H1 (cell line): Measurements from ENCODE around the gene CAMK2N2. TPM values are rescaled to one million over a fixed set of nuclear protein-coding genes. Genes with fewer than 3 reads are reported as not detected.

ENCODE experiments used
- CTCF ChIA-PET: fragments of 300-600 bp; sonication (Branson Sonifier 250); formaldehyde crosslinking; loops from one replicate; lab custom pipeline; 2021; ENCODE audit not compliant: partially characterized antibody; lab: Charles Lee
- POLR2A ChIA-PET: fragments of 300-600 bp; sonication (Branson Sonifier 250); formaldehyde crosslinking; loops from one replicate; lab custom pipeline; 2021; ENCODE audit warnings: inconsistent platforms; ENCODE audit not compliant: partially characterized antibody; lab: Charles Lee
- DNase-seq, 2 experiments: peaks; one replicate each; pipeline versions ENCODE4 v3.0.0 to v3.0.0-alpha.2; 2010 to 2022; ENCODE audit warnings: low spot score in 2 of 2, low read depth in 1 of 2, mixed read lengths in 1 of 2
- FAIRE-seq: peaks from 2 replicates; lab custom pipeline; 2011; peaks lifted over from hg19 to GRCh38; lab: Jason Lieb, UNC
- H2AFZ ChIP-seq: 2 replicates; pipeline ENCODE4 v1.8.1; 2012; ENCODE audit warnings: low read length, inconsistent platforms
- H2AK5ac ChIP-seq: 2 replicates; pipeline ENCODE4 v1.6.1; 2013; ENCODE audit warnings: low read depth, low read length
- H2BK120ac ChIP-seq: replicated peaks from 2 replicates; pipeline ENCODE3; 2013; ENCODE audit warnings: low read depth, low read length, inconsistent platforms
- H2BK12ac ChIP-seq: 2 replicates; pipeline ENCODE4 v1.6.1; 2013; ENCODE audit warnings: low read depth, low read length
- H2BK15ac ChIP-seq: 2 replicates; pipeline ENCODE4 v1.6.1; 2013; ENCODE audit warnings: low read length
- H2BK20ac ChIP-seq: 2 replicates; pipeline ENCODE4 v1.6.1; 2013; ENCODE audit warnings: low read length
- H2BK5ac ChIP-seq: 2 replicates; pipeline ENCODE4 v1.6.1; 2013; ENCODE audit warnings: low read depth, low read length
- H3K14ac ChIP-seq: 2 replicates; pipeline ENCODE4 v1.6.1; 2013; ENCODE audit warnings: inconsistent platforms; ENCODE audit not compliant: insufficient read length
- H3K18ac ChIP-seq: 2 replicates; pipeline ENCODE4 v1.6.1; 2013; ENCODE audit warnings: low read length; ENCODE audit errors: extremely low read depth
- H3K23ac ChIP-seq: 2 replicates; pipeline ENCODE4 v1.6.1; 2013; ENCODE audit warnings: inconsistent platforms; ENCODE audit not compliant: insufficient read length
- H3K23me2 ChIP-seq: 2 replicates; pipeline ENCODE4 v1.6.1; 2013; ENCODE audit warnings: low read depth, low read length
- H3K27ac ChIP-seq: 2 replicates; pipeline ENCODE4 v1.6.1; 2011; ENCODE audit warnings: low read depth, low read length, inconsistent platforms
- H3K27me3 ChIP-seq, 4 experiments: replicated peaks in 1 of 4; 1 replicate in 1 of 4; 2 replicates in 3 of 4; pipeline versions ENCODE4 v1.6.1 to v1.8.1; 2011 to 2013; ENCODE audit warnings: low read length in 3 of 4, mild to moderate bottlenecking in 3 of 4, inconsistent platforms in 2 of 4, mixed read lengths in 2 of 4, moderate library complexity in 1 of 4; ENCODE audit not compliant: control insufficient read depth in 3 of 4, insufficient read depth in 3 of 4; ENCODE audit errors: extremely low read depth in 1 of 4
- H3K36me3 ChIP-seq, 4 experiments: 2 replicates each; pipeline versions ENCODE4 v1.6.1 to v1.8.1; 2011 to 2013; ENCODE audit warnings: mild to moderate bottlenecking in 4 of 4, low read length in 3 of 4, moderate library complexity in 2 of 4, control low read depth in 1 of 4, inconsistent platforms in 1 of 4; ENCODE audit not compliant: insufficient read depth in 4 of 4, control insufficient read depth in 2 of 4
- H3K4ac ChIP-seq: replicated peaks from 2 replicates; pipeline ENCODE3; 2013; ENCODE audit warnings: low read length, low read depth, mixed read lengths, inconsistent platforms; ENCODE audit not compliant: insufficient read length
- H3K4me1 ChIP-seq, 4 experiments: replicated peaks in 1 of 4; 1 replicate in 1 of 4; 2 replicates in 3 of 4; pipeline versions ENCODE4 v1.6.1 to v1.8.1; 2011 to 2013; ENCODE audit warnings: low read length in 3 of 4, inconsistent platforms in 2 of 4, mixed read lengths in 1 of 4; ENCODE audit not compliant: insufficient read depth in 4 of 4, control insufficient read depth in 3 of 4
- H3K4me2 ChIP-seq, 2 experiments: 2 replicates each; pipeline versions ENCODE4 v1.6.1 to v1.8.1; 2011 to 2013; ENCODE audit warnings: low read depth in 2 of 2, low read length in 2 of 2, control low read depth in 1 of 2, inconsistent platforms in 1 of 2, mild to moderate bottlenecking in 1 of 2; ENCODE audit not compliant: insufficient read depth in 1 of 2
- H3K4me3 ChIP-seq, 4 experiments: fragments of 200-600, 300-600 bp in 1 of 4; sonication (generic), shearing (Covaris generic), sonication (Bioruptor Twin) in 1 of 4; 2 replicates each; pipeline versions ENCODE4 v1.5.1 to v1.8.1; 2011 to 2016; ENCODE audit warnings: low read length in 4 of 4, low read depth in 3 of 4, control low read depth in 2 of 4, inconsistent platforms in 2 of 4, mild to moderate bottlenecking in 2 of 4, mixed read lengths in 1 of 4, moderate library complexity in 1 of 4; ENCODE audit not compliant: insufficient read depth in 2 of 4; ENCODE audit errors: extremely low read depth in 1 of 4
- H3K56ac ChIP-seq: replicated peaks from 2 replicates; pipeline ENCODE3; 2013; ENCODE audit warnings: low read depth, mild to moderate bottlenecking, mixed read lengths, low read length, inconsistent platforms; ENCODE audit not compliant: insufficient read length
- H3K79me1 ChIP-seq: 2 replicates; pipeline ENCODE4 v1.6.1; 2013; ENCODE audit warnings: low read depth, low read length, control low read depth
- H3K79me2 ChIP-seq, 2 experiments: 2 replicates each; pipeline versions ENCODE4 v1.6.1 to v1.8.1; 2012 to 2013; ENCODE audit warnings: low read length in 2 of 2, mild to moderate bottlenecking in 2 of 2, inconsistent platforms in 1 of 2; ENCODE audit not compliant: insufficient read depth in 2 of 2, control insufficient read depth in 1 of 2
- H3K9ac ChIP-seq, 4 experiments: replicated peaks in 1 of 4; 1 replicate in 1 of 4; 2 replicates in 3 of 4; pipeline versions ENCODE4 v1.6.1 to v1.8.1; 2011 to 2013; ENCODE audit warnings: low read depth in 3 of 4, low read length in 3 of 4, control low read depth in 2 of 4, mild to moderate bottlenecking in 2 of 4, moderate library complexity in 2 of 4, inconsistent platforms in 1 of 4; ENCODE audit errors: extremely low read depth in 1 of 4
- H3K9me3 ChIP-seq, 2 experiments: 2 replicates each; pipeline versions ENCODE4 v1.6.1 to v1.8.1; 2012 to 2013; ENCODE audit warnings: mild to moderate bottlenecking in 2 of 2, moderate library complexity in 2 of 2, control low read depth in 1 of 2, inconsistent platforms in 1 of 2, low read depth in 1 of 2, low read length in 1 of 2, mixed read lengths in 1 of 2; ENCODE audit not compliant: insufficient read depth in 2 of 2
- H4K20me1 ChIP-seq, 2 experiments: replicated peaks in 1 of 2; 2 replicates each; pipeline versions ENCODE3 to v1.8.1; 2011 to 2013; ENCODE audit warnings: inconsistent platforms in 2 of 2, low read length in 2 of 2, mild to moderate bottlenecking in 1 of 2; ENCODE audit not compliant: insufficient read depth in 2 of 2, control insufficient read depth in 1 of 2
- H4K5ac ChIP-seq: 2 replicates; pipeline ENCODE4 v1.6.1; 2013; ENCODE audit warnings: low read length, low read depth, mixed read lengths, inconsistent platforms; ENCODE audit not compliant: insufficient read length
- H4K8ac ChIP-seq: 2 replicates; pipeline ENCODE4 v1.8.0; 2013; ENCODE audit warnings: mild to moderate bottlenecking, moderate library complexity, low read length, inconsistent platforms; ENCODE audit not compliant: insufficient read depth; ENCODE audit errors: extremely low read depth
- H4K91ac ChIP-seq: replicated peaks from 2 replicates; pipeline ENCODE3; 2013; ENCODE audit warnings: low read length, mixed read lengths, inconsistent platforms; ENCODE audit not compliant: insufficient read length
- CBX5 ChIP-seq: fragments of 300-800, 300-1000 bp; sonication (generic); IDR thresholded peaks from 2 replicates; pipeline ENCODE4 v1.7.1; 2016; ENCODE audit warnings: antibody characterized with exemption, low read length, low read depth
- EGR1 ChIP-seq: IDR thresholded peaks from 2 replicates; pipeline ENCODE4 v1.6.1; 2011; ENCODE audit warnings: low read depth, low read length, borderline replicate concordance
- JUN ChIP-seq: IDR thresholded peaks from 2 replicates; pipeline ENCODE4 v1.6.1; 2011; ENCODE audit warnings: low read depth, mild to moderate bottlenecking, improper control_type of control experiment, low read length
- JUND ChIP-seq: IDR thresholded peaks from 2 replicates; pipeline ENCODE4 v1.6.1; 2011; ENCODE audit warnings: mild to moderate bottlenecking, improper control_type of control experiment, low read length
- KDM4A ChIP-seq: IDR thresholded peaks from one replicate; pipeline ENCODE4 v1.7.1; 2012; ENCODE audit warnings: low read depth, mild to moderate bottlenecking, moderate library complexity, low read length, inconsistent platforms; ENCODE audit not compliant: severe bottlenecking
- KDM5A ChIP-seq: fragments of 200-600 bp; IDR thresholded peaks from 2 replicates; pipeline ENCODE4 v1.7.1; 2012; ENCODE audit warnings: mild to moderate bottlenecking, low read length, inconsistent platforms, mixed read lengths
- PHF8 ChIP-seq: fragments of 200-600 bp; sonication (generic); conservative IDR thresholded peaks from 2 replicates; pipeline ENCODE4 v1.7.1; 2012; ENCODE audit warnings: low read depth, mild to moderate bottlenecking, inconsistent platforms, low read length, moderate library complexity
- POLR2A ChIP-seq, 2 experiments: IDR thresholded peaks; 1 replicate in 1 of 2; 2 replicates in 1 of 2; pipeline ENCODE4 v1.6.1; 2011; ENCODE audit warnings: low read depth in 2 of 2, low read length in 2 of 2, mild to moderate bottlenecking in 2 of 2; ENCODE audit errors: control extremely low read depth in 1 of 2
- RNF2 ChIP-seq: fragments of 200-900, 300-1000 bp; sonication (generic); IDR thresholded peaks from 2 replicates; pipeline ENCODE4 v1.7.1; 2016; ENCODE audit warnings: borderline replicate concordance, low read depth, mild to moderate bottlenecking, antibody characterized with exemption, low read length; ENCODE audit not compliant: poor library complexity, severe bottlenecking; ENCODE audit errors: missing control alignments
- TAF1 ChIP-seq: IDR thresholded peaks from 2 replicates; pipeline ENCODE4 v1.6.1; 2011; ENCODE audit warnings: mild to moderate bottlenecking, low read depth, low read length
- YY1 ChIP-seq: IDR thresholded peaks from 2 replicates; pipeline ENCODE4 v1.6.1; 2011; ENCODE audit warnings: low read depth, mild to moderate bottlenecking, low read length
- WGBS, 2 experiments: shearing (Covaris generic) in 1 of 2; methylation state at CpG; one replicate each; pipeline versions ENCODE4 v1.1.6 to v1.1.7; 2013 to 2015; ENCODE audit warnings: low lambda C conversion rate in 2 of 2, mixed read lengths in 2 of 2, inconsistent platforms in 1 of 2, low coverage in 1 of 2, missing lambda C conversion rate in 1 of 2; ENCODE audit not compliant: insufficient replicate concordance in 2 of 2, insufficient coverage in 1 of 2, insufficient read length in 1 of 2; ENCODE audit errors: extremely low coverage in 1 of 2, missing lambda C conversion rate in 1 of 2; 5-methylcytosine and 5-hydroxymethylcytosine counted together
- polyA plus RNA-seq, 7 experiments: library from polyadenylated mRNA; depleted of rRNA in 3 of 7; stranded (reverse) in 5 of 7; unstranded in 2 of 7; fragments of >200 nt in 5 of 7; fragments of 200-250 nt in 2 of 7; gene quantifications; 1 replicate in 5 of 7; 2 replicates in 1 of 7; 4 replicates in 1 of 7; pipeline versions ENCODE4 v1.2.1 to v1.2.3, GENCODE V29; 2011 to 2013; ENCODE audit warnings: missing spikeins in 2 of 7, mixed read lengths in 2 of 7
- total RNA-seq: library from RNA; stranded (reverse); fragmentation: NEBNext Ultra II Directional; extraction: Animal tissue kit (Norgen Biotek cat#: 25700); gene quantifications from 2 replicates; pipeline ENCODE4 v1.2.1, GENCODE V29; 2021

CAMK2N2 gene
- total and polyA plus RNA-seq, 2 of the 8 experiments (the other 6 are each of a cell fraction or from before 2014, with no cell fraction given): 4.0 to 17.7 TPM

DNA sequence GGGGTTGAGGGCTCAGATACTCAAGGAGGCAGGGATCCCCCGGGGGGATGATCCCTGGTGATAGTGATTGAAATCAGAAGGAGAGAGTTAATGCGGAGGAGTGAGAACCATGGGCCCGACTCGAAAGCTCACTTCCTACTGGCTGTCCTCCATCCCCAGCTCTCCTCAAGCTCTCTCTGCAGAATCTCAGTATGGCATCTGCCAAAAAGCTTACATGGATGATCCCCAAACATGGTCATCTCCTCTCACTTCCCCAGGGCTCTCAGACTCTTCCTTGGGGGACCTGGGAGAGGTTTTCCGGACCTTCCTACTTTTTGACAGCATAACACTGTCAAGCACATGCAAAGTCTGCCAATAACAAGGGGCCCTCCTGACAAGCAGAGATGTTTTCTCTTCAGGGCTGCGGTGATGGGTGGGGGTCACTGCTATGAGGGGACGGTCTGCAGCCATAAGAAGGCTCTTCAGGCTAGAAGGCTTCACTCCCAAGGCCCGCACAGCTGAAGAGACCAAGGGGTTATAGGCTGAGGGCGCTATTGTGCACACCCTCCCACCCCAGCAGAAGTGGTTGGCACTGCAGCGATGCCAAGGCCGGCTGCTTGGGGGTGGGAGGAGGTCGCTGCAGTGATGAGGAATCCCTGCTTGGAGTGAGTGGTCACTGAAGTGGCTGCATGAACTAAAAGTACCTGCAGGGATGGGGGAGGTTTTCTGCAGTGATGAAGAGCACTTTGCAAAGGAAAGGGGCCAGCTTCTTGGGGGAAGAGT is 32.8 kb downstream of the CAMK2N2 start:
- no peak for FAIRE-seq
- Histone ChIP-seq H4K91ac (no peak overlapping the region), H3K56ac (no peak overlapping the region), H2AK5ac (no peak overlapping the region), H2BK15ac (no peak overlapping the region), H2BK120ac (no peak overlapping the region), H3K27ac (no peak overlapping the region), H3K18ac (no peak overlapping the region), H3K4ac (no peak overlapping the region), H3K4me2 (peak overlapping the region; percentile 61 to 96), H4K8ac (no peak overlapping the region), H2BK20ac (no peak overlapping the region), H2BK12ac (no peak overlapping the region; the same call in 1 of the 2 replicates), H3K4me1 (peaks cover 0 to 20% (median 4%) of the 10 kb centered on the region in 4 experiments; a peak in 5 of 7 replicates), H3K79me2 (no peaks in the 10 kb centered on the region), H3K14ac (no peak overlapping the region), H3K27me3 (peaks cover 35 to 58% (median 53%) of the 10 kb centered on the region in 4 experiments), H3K23me2 (peaks cover 12% of the 10 kb centered on the region; the same call in 1 of the 2 replicates), H3K23ac (no peak overlapping the region), H3K36me3 (peaks cover 0 to 8% (median 0%) of the 10 kb centered on the region in 4 experiments; a peak in 1 of 8 replicates), H2AFZ (no peak overlapping the region), H4K20me1 (peaks cover 4 to 5% of the 10 kb centered on the region in 2 experiments), H4K5ac (no peak overlapping the region), H3K79me1 (no peaks in the 10 kb centered on the region), H3K9me3 (no peaks in the 10 kb centered on the region), H2BK5ac (no peak overlapping the region), H3K9ac (no peak overlapping the region), H3K4me3 (peak overlapping the region; percentile 33 to 59 (median 42); a peak in 5 of 8 replicates)
- DNase-seq: no peak
- ChIA-PET CTCF (interaction anchor here (0.6 to 10.3 kb wide), 37 partner anchors 12 to 454 kb away, joined by 3 to 183 read pairs (median 9); partner anchors contain the start of genes ABCF3, CAMK2N2, EEF1AKMT4 and EIF2B5), POLR2A (interaction anchor here (0.9 to 2.5 kb wide), 5 partner anchors 12 to 52 kb away, joined by 3 to 11 read pairs (median 6); partner anchors contain the start of genes ABCF3 and EEF1AKMT4)
- 37% methylated on average over 12 of the region's 12 CpGs; no CpG with 5 or more reads in 1 of the 2 experiments for WGBS, 2 experiments
- TF ChIP-seq EGR1: no peak
- no peak for TF ChIP-seq TAF1
- no peak for TF ChIP-seq KDM4A
- no peak for TF ChIP-seq CBX5
- TF ChIP-seq JUN: no peak
- TF ChIP-seq KDM5A: no peak
- no peak for TF ChIP-seq PHF8
- no peak for TF ChIP-seq JUND
- no peak for TF ChIP-seq YY1
- no peak for TF ChIP-seq RNF2
- no peak for TF ChIP-seq POLR2A (IDR thresholded peaks at IDR 0.05; ENCODE audit: control extremely low read depth in 1 of 2, low read depth in 2 of 2, low read length in 2 of 2)
